HCT116 (cell line): ENCODE data around the gene HOXA1. TPM values are rescaled to one million over a fixed set of nuclear protein-coding genes. Genes with fewer than 3 reads are reported as not detected.

Experiments used
- ATAC-seq: fragments of 200-7000 bp; cut with Tn5 transposase; 2 replicates; pipeline ENCODE4 v1.9.1; 2020; ENCODE audit warnings: mild to moderate bottlenecking, moderate library complexity
- BruUV-seq: library from RNA; stranded (reverse); fragments of 400-500 nt; replicated peaks from 2 replicates; lab custom pipeline; 2021; lab: Mats Ljungman, UMichigan
- CTCF ChIA-PET: fragments of 300-600 bp; sonication (Branson Sonifier 250); formaldehyde crosslinking; loops from one replicate; lab custom pipeline; 2021; ENCODE audit warnings: antibody characterized with exemption; lab: Charles Lee
- POLR2A ChIA-PET: fragments of 300-600, 350-600 bp; sonication (Branson Sonifier 250); formaldehyde crosslinking; loops from one replicate; lab custom pipeline; 2021; ENCODE audit warnings: antibody characterized with exemption; lab: Charles Lee
- RAD21 ChIA-PET, 2 experiments: fragments of 300-600 bp; sonication (Branson Sonifier 250); formaldehyde crosslinking; loops; one replicate each; lab custom pipeline; 2023; ENCODE audit warnings: low total read pairs in 2 of 2; ENCODE audit not compliant: uncharacterized antibody in 2 of 2, unreplicated experiment in 2 of 2, low non-redundant PET in 1 of 2; lab: Charles Lee
- DNase-seq: peaks from one replicate; pipeline ENCODE4 v3.0.0-alpha.2; 2010; ENCODE audit warnings: low read depth, low spot score
- H2AFZ ChIP-seq: fragments of 200-600 bp; shearing (Covaris generic), sonication (generic); 2 replicates; pipeline ENCODE4 v1.6.1; 2017; ENCODE audit warnings: low read depth, mixed run types, mixed read lengths, antibody characterized with exemption, low read length; ENCODE audit not compliant: poor library complexity, severe bottlenecking
- H3K27ac ChIP-seq: 2 replicates; pipeline ENCODE4 v1.5.1; 2012; ENCODE audit warnings: low read depth, low read length
- H3K27me3 ChIP-seq: fragments of 200-600 bp; sonication (generic); 2 replicates; pipeline ENCODE4 v1.6.1; 2016; ENCODE audit warnings: mixed run types, low read length, mixed read lengths; ENCODE audit not compliant: insufficient read depth
- H3K36me3 ChIP-seq, 2 experiments: fragments of 200-500 bp in 1 of 2; fragments of 200-600 bp in 1 of 2; sonication (Bioruptor generic) in 1 of 2; sonication (generic) in 1 of 2; 2 replicates each; pipeline versions ENCODE4 v1.5.1 to v1.6.1; 2014 to 2016; ENCODE audit warnings: low read length in 2 of 2, inconsistent platforms in 1 of 2, mixed read lengths in 1 of 2, mixed run types in 1 of 2; ENCODE audit not compliant: insufficient read depth in 2 of 2, control insufficient read depth in 1 of 2
- H3K4me1 ChIP-seq, 2 experiments: fragments of 200-600 bp in 1 of 2; sonication (generic) in 1 of 2; 2 replicates each; pipeline versions ENCODE4 v1.5.1 to v1.6.1; 2012 to 2017; ENCODE audit warnings: low read length in 2 of 2, inconsistent platforms in 1 of 2, mild to moderate bottlenecking in 1 of 2, mixed read lengths in 1 of 2, mixed run types in 1 of 2, moderate library complexity in 1 of 2; ENCODE audit not compliant: insufficient read depth in 2 of 2, control insufficient read depth in 1 of 2
- H3K4me2 ChIP-seq: fragments of 200-600 bp; sonication (generic); 2 replicates; pipeline ENCODE4 v1.6.1; 2017; ENCODE audit warnings: mixed run types, low read length, mixed read lengths
- H3K4me3 ChIP-seq, 2 experiments: fragments of 200-600 bp in 1 of 2; sonication (generic) in 1 of 2; replicated peaks in 1 of 2; 2 replicates each; pipeline ENCODE4 v1.5.1; 2011 to 2016; ENCODE audit warnings: low read length in 2 of 2, control low read depth in 1 of 2, low read depth in 1 of 2, mild to moderate bottlenecking in 1 of 2, mixed read lengths in 1 of 2, mixed run types in 1 of 2
- H3K79me2 ChIP-seq: fragments of 200-600 bp; sonication (generic); 2 replicates; pipeline ENCODE4 v1.6.1; 2017; ENCODE audit warnings: mild to moderate bottlenecking, mixed run types, low read length, moderate library complexity, mixed read lengths; ENCODE audit not compliant: insufficient read depth
- H3K9ac ChIP-seq: fragments of 200-600 bp; sonication (generic); 2 replicates; pipeline ENCODE4 v1.6.1; 2016; ENCODE audit warnings: low read length, mixed read lengths
- H3K9me2 ChIP-seq: fragments of 200-600 bp; sonication (generic), shearing (Covaris generic); 2 replicates; pipeline ENCODE4 v1.6.1; 2017; ENCODE audit warnings: mixed run types, mild to moderate bottlenecking, moderate library complexity; ENCODE audit not compliant: insufficient read depth
- H3K9me3 ChIP-seq, 2 experiments: fragments of 200-500 bp in 1 of 2; fragments of 200-600 bp in 1 of 2; sonication (Bioruptor generic) in 1 of 2; sonication (generic) in 1 of 2; 2 replicates each; pipeline ENCODE4 v1.6.1; 2014 to 2017; ENCODE audit warnings: low read length in 2 of 2, mixed read lengths in 2 of 2, inconsistent platforms in 1 of 2, low read depth in 1 of 2, mild to moderate bottlenecking in 1 of 2, mixed run types in 1 of 2, moderate library complexity in 1 of 2; ENCODE audit not compliant: control insufficient read depth in 1 of 2, insufficient read depth in 1 of 2
- H4K20me1 ChIP-seq: fragments of 200-600 bp; sonication (generic), shearing (Covaris generic); 2 replicates; pipeline ENCODE4 v1.6.1; 2017; ENCODE audit warnings: mixed run types, mild to moderate bottlenecking, moderate library complexity; ENCODE audit not compliant: insufficient read depth
- EZH2phosphoT487 ChIP-seq: fragments of 200-600 bp; IDR thresholded peaks from 2 replicates; pipeline ENCODE4 v1.6.1; 2018; ENCODE audit warnings: antibody characterized with exemption, borderline replicate concordance
- FOSL1 ChIP-seq: IDR thresholded peaks from 2 replicates; pipeline ENCODE4 v1.6.1; 2012; ENCODE audit warnings: low read depth
- JUND ChIP-seq: IDR thresholded peaks from 2 replicates; pipeline ENCODE4 v1.6.1; 2012
- RAD21 ChIP-seq: IDR thresholded peaks from 2 replicates; pipeline ENCODE4 v1.6.1; 2012; ENCODE audit warnings: low read depth, mild to moderate bottlenecking
- SIN3A ChIP-seq: IDR thresholded peaks from 2 replicates; pipeline ENCODE4 v1.6.1; 2012; ENCODE audit warnings: low read depth
- TCF7L2 ChIP-seq: IDR thresholded peaks from 2 replicates; pipeline ENCODE4 v1.7.0; 2011; ENCODE audit warnings: borderline replicate concordance, inconsistent platforms; ENCODE audit not compliant: insufficient read depth, insufficient read length; ENCODE audit errors: extremely low read depth
- intact Hi-C: fragments of 100-400 bp; cut with micrococcal nuclease; formaldehyde crosslinking; loops from 2 replicates; pipeline ENCODE4 v1.10.0; 2022
- total RNA-seq: library from RNA; stranded (reverse); gene quantifications from one replicate; pipeline ENCODE4 v1.2.1, GENCODE V29; 2021; ENCODE audit not compliant: unreplicated experiment
- TF ChIP-seq, protein P1 (sequence below): IDR thresholded peaks from 2 replicates; pipeline ENCODE4 v1.6.1; 2012; ENCODE audit warnings: low read depth

Gene HOXA1
- total RNA-seq, 1 experiment from 2014 or later = 2.8 TPM

DNA sequence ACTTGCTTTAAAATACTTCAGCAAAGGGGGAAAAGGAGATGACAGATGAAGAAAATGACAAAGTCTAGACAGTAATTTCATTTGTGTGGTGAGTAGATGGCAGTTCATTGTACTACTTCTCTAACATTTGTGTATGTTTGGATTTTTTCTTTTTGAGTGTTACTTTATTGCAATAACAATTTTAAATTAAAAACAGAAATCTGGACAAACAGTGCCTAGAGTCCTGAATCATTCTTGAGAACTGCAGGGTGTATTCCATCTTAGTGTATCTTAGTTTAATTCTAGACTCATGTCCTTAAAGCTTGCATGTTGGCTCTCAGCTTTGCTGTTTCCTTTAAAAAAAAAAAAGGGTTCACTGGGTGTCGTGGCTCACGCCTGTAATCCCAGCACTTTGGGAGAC, 31.1 kb downstream of the HOXA1 start:
- RAD21 ChIA-PET = no interaction called here
- BruUV-seq = no TSS peak

More for the DNA sequence above, 31.1 kb downstream of the HOXA1 start:
- ChIA-PET POLR2A (no interaction called here), CTCF (no interaction called here)
- Histone ChIP-seq H3K27ac (no peak overlapping the region), H4K20me1 (no peaks in the 10 kb centered on the region), H3K4me1 (peaks cover 0 to 10% of the 10 kb centered on the region in 2 experiments; a peak in 2 of 4 replicates), H3K9me2 (no peaks in the 10 kb centered on the region), H3K79me2 (no peaks in the 10 kb centered on the region), H3K4me2 (no peak overlapping the region), H2AFZ (no peak overlapping the region), H3K36me3 (no peaks in the 10 kb centered on the region), H3K4me3 (no peak overlapping the region), H3K9me3 (no peaks in the 10 kb centered on the region), H3K27me3 (no peaks in the 10 kb centered on the region), H3K9ac (no peak overlapping the region)
- TF ChIP-seq RAD21 (no peak), JUND (no peak), SIN3A (no peak), EZH2phosphoT487 (no peak), FOSL1 (no peak), TCF7L2 (no peak)
- TF ChIP-seq, protein P1, sequence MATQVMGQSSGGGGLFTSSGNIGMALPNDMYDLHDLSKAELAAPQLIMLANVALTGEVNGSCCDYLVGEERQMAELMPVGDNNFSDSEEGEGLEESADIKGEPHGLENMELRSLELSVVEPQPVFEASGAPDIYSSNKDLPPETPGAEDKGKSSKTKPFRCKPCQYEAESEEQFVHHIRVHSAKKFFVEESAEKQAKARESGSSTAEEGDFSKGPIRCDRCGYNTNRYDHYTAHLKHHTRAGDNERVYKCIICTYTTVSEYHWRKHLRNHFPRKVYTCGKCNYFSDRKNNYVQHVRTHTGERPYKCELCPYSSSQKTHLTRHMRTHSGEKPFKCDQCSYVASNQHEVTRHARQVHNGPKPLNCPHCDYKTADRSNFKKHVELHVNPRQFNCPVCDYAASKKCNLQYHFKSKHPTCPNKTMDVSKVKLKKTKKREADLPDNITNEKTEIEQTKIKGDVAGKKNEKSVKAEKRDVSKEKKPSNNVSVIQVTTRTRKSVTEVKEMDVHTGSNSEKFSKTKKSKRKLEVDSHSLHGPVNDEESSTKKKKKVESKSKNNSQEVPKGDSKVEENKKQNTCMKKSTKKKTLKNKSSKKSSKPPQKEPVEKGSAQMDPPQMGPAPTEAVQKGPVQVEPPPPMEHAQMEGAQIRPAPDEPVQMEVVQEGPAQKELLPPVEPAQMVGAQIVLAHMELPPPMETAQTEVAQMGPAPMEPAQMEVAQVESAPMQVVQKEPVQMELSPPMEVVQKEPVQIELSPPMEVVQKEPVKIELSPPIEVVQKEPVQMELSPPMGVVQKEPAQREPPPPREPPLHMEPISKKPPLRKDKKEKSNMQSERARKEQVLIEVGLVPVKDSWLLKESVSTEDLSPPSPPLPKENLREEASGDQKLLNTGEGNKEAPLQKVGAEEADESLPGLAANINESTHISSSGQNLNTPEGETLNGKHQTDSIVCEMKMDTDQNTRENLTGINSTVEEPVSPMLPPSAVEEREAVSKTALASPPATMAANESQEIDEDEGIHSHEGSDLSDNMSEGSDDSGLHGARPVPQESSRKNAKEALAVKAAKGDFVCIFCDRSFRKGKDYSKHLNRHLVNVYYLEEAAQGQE = no peak
- intact Hi-C loops = no loop called here
- ATAC-seq (no peak), DNase-seq (no peak)
